ENCODE results near the gene CD200R1.

DNA sequence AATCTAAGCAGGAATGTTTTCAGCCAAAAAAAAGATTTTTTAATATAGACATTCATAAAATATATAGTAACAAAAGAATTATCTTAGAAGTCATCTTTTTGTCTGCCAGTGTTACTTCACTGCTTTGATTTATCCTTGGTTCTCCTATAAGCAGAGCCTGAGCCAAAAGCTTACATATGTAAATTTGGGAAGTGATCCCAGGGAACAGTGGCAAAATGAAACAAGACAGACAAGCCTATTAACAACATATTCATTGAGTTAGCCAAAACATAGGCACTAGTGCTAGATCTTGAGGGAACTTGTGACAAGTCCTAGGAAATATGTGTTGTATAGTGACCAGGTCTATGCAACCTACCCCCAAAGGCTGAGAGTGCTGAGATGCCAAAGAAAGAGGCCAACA is 27.1 kb upstream of the CD200R1 start:
- TF ChIP-seq, protein P1, sequence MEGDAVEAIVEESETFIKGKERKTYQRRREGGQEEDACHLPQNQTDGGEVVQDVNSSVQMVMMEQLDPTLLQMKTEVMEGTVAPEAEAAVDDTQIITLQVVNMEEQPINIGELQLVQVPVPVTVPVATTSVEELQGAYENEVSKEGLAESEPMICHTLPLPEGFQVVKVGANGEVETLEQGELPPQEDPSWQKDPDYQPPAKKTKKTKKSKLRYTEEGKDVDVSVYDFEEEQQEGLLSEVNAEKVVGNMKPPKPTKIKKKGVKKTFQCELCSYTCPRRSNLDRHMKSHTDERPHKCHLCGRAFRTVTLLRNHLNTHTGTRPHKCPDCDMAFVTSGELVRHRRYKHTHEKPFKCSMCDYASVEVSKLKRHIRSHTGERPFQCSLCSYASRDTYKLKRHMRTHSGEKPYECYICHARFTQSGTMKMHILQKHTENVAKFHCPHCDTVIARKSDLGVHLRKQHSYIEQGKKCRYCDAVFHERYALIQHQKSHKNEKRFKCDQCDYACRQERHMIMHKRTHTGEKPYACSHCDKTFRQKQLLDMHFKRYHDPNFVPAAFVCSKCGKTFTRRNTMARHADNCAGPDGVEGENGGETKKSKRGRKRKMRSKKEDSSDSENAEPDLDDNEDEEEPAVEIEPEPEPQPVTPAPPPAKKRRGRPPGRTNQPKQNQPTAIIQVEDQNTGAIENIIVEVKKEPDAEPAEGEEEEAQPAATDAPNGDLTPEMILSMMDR (IDR thresholded peaks at IDR 0.05) = no peak
- TF ChIP-seq POLR2AphosphoS5 (IDR thresholded peaks at IDR 0.05) = no peak

Measured in esophagus muscularis mucosa (tissue), 3 donors.